Tibial nerve (tissue), 4 donors: Measurements from ENCODE around the gene PITPNM3.

Experiments used
- CTCF ChIP-seq, 5 experiments: fragments of 200-600 bp in 3 of 5; fragments of 450-650 bp in 2 of 5; sonication (generic) in 3 of 5; IDR thresholded peaks; one replicate each; pipeline ENCODE4 v1.5.1; 2016 to 2019; ENCODE audit warnings: antibody characterized with exemption in 5 of 5, mild to moderate bottlenecking in 3 of 5, moderate library complexity in 2 of 5
- EP300 ChIP-seq, 2 donors: sonication (generic); formaldehyde crosslinking; IDR thresholded peaks; one replicate each; pipeline ENCODE4 v1.6.1; 2017; ENCODE audit warnings: antibody characterized with exemption in 2 of 2, mild to moderate bottlenecking in 1 of 2

GRCh38 chr17:6506679-6507231, 49.6 kb downstream of the PITPNM3 start:
- TF ChIP-seq EP300 (IDR thresholded peaks at IDR 0.05): no peak
- no peak for TF ChIP-seq CTCF (IDR thresholded peaks at IDR 0.05)
